ENCODE measurements around the gene RNASE8.

- no peak for TF ChIP-seq CTCF (conservative IDR thresholded peaks at IDR 0.05)
- TF ChIP-seq ZFX (IDR thresholded peaks at IDR 0.05): no peak
Measured at GRCh38 chr14:21091821-21092272, 34.2 kb downstream of the RNASE8 start.

Data from C4-2B (cell line).